SK-N-SH (cell line): ENCODE results near the gene SORCS3. TPM values are rescaled to one million over a fixed set of nuclear protein-coding genes. Genes with fewer than 3 reads are reported as not detected.

Experiments used
- CTCF ChIA-PET: fragments of 300-600, 350-600 bp; formaldehyde crosslinking; extraction: SDS; loops from one replicate; lab custom pipeline; 2021; lab: Yijun Ruan, JAX
- POLR2A ChIA-PET: fragments of 350-600 bp; sonication (Branson Sonifier 250); formaldehyde crosslinking; extraction: SDS; loops from one replicate; lab custom pipeline; 2020; ENCODE audit warnings: antibody characterized with exemption, inconsistent platforms; lab: Yijun Ruan, JAX
- DNase-seq: peaks from one replicate; pipeline ENCODE4 v3.0.0; 2012
- H2AFZ ChIP-seq: fragments of 200-600 bp; sonication (generic); 2 replicates; pipeline ENCODE4 v1.8.1; 2016; ENCODE audit warnings: antibody characterized with exemption, mild to moderate bottlenecking, low read depth
- H3F3A ChIP-seq: fragments of 200-600 bp; sonication (generic); replicated peaks from 2 replicates; pipeline ENCODE3; 2016; ENCODE audit warnings: antibody characterized with exemption, mild to moderate bottlenecking; ENCODE audit not compliant: insufficient read depth
- H3K27ac ChIP-seq, 2 experiments: fragments of 200-500 bp in 1 of 2; fragments of 200-600 bp in 1 of 2; sonication (Bioruptor generic) in 1 of 2; sonication (generic), shearing (Covaris generic) in 1 of 2; 2 replicates each; pipeline versions ENCODE4 v1.5.1 to v1.6.1; 2014 to 2016; ENCODE audit warnings: low read depth in 2 of 2, inconsistent platforms in 1 of 2, low read length in 1 of 2, mild to moderate bottlenecking in 1 of 2, mixed read lengths in 1 of 2
- H3K27me3 ChIP-seq: fragments of 200-600 bp; sonication (generic), shearing (Covaris generic); 2 replicates; pipeline ENCODE4 v1.6.1; 2016; ENCODE audit warnings: mixed run types; ENCODE audit not compliant: insufficient read depth
- H3K36me3 ChIP-seq, 2 experiments: fragments of 200-500 bp in 1 of 2; fragments of 200-600 bp in 1 of 2; sonication (Bioruptor generic) in 1 of 2; sonication (generic) in 1 of 2; replicated peaks in 1 of 2; 2 replicates each; pipeline versions ENCODE3 to v1.5.1; 2014 to 2016; ENCODE audit warnings: low read length in 1 of 2, mild to moderate bottlenecking in 1 of 2; ENCODE audit not compliant: insufficient read depth in 2 of 2, control insufficient read depth in 1 of 2
- H3K4me1 ChIP-seq, 2 experiments: fragments of 200-500 bp in 1 of 2; fragments of 200-600 bp in 1 of 2; sonication (Bioruptor generic) in 1 of 2; sonication (generic), shearing (Covaris generic) in 1 of 2; 2 replicates each; pipeline versions ENCODE4 v1.5.1 to v1.6.1; 2014 to 2016; ENCODE audit warnings: low read depth in 1 of 2, low read length in 1 of 2, mixed run types in 1 of 2; ENCODE audit not compliant: insufficient read depth in 2 of 2, control insufficient read depth in 1 of 2
- H3K4me2 ChIP-seq: fragments of 200-600 bp; sonication (generic), shearing (Covaris generic); 2 replicates; pipeline ENCODE4 v1.6.1; 2017; ENCODE audit warnings: mixed run types
- H3K4me3 ChIP-seq, 2 experiments: fragments of 200-500 bp in 1 of 2; fragments of 200-600 bp in 1 of 2; sonication (Bioruptor generic) in 1 of 2; sonication (generic), shearing (Covaris generic) in 1 of 2; 2 replicates each; pipeline versions ENCODE4 v1.5.1 to v1.8.1; 2014 to 2016; ENCODE audit warnings: low read depth in 2 of 2, inconsistent platforms in 1 of 2, low read length in 1 of 2, mild to moderate bottlenecking in 1 of 2, mixed read lengths in 1 of 2, moderate library complexity in 1 of 2
- H3K79me2 ChIP-seq: fragments of 200-600 bp; sonication (generic); 2 replicates; pipeline ENCODE4 v1.8.1; 2017; ENCODE audit warnings: mild to moderate bottlenecking; ENCODE audit not compliant: insufficient read depth
- H3K9ac ChIP-seq: fragments of 200-600 bp; sonication (generic); 2 replicates; pipeline ENCODE4 v1.6.1; 2017; ENCODE audit warnings: mixed run types
- H3K9me2 ChIP-seq: fragments of 200-600 bp; sonication (generic); 2 replicates; pipeline ENCODE4 v1.6.1; 2017; ENCODE audit warnings: mixed run types
- H3K9me3 ChIP-seq: fragments of 200-600 bp; sonication (generic); 2 replicates; pipeline ENCODE4 v1.6.1; 2017; ENCODE audit warnings: mixed run types, mild to moderate bottlenecking, moderate library complexity
- H4K20me1 ChIP-seq: fragments of 200-600 bp; sonication (generic); 2 replicates; pipeline ENCODE4 v1.6.1; 2017; ENCODE audit warnings: mild to moderate bottlenecking, mixed run types; ENCODE audit not compliant: insufficient read depth
- CHD2 ChIP-seq: fragments of 150-350 bp; IDR thresholded peaks from 2 replicates; pipeline ENCODE4 v1.6.1; 2018; ENCODE audit warnings: low read length; ENCODE audit not compliant: partially characterized antibody
- EP300 ChIP-seq, 2 experiments: IDR thresholded peaks; 2 replicates each; pipeline versions ENCODE4 v1.4.0 to v1.6.1; 2012; ENCODE audit warnings: borderline replicate concordance in 1 of 2, low read depth in 1 of 2, low read length in 1 of 2
- EZH2phosphoT487 ChIP-seq: fragments of 200-600 bp; sonication (generic); IDR thresholded peaks from 2 replicates; pipeline ENCODE4 v1.6.1; 2017; ENCODE audit warnings: low read depth, mixed run types, mild to moderate bottlenecking, antibody characterized with exemption, moderate library complexity, borderline replicate concordance
- FOXJ3 ChIP-seq: sonication (generic); formaldehyde crosslinking; IDR thresholded peaks from 2 replicates; pipeline ENCODE4 v1.5.1; 2020; ENCODE audit warnings: mild to moderate bottlenecking, missing genetic modification reagents
- FOXM1 ChIP-seq: IDR thresholded peaks from 2 replicates; pipeline ENCODE4 v1.4.0; 2012; ENCODE audit warnings: low read depth, mild to moderate bottlenecking
- GABPA ChIP-seq: IDR thresholded peaks from 2 replicates; pipeline ENCODE4 v1.4.0; 2012; ENCODE audit warnings: low read depth, mild to moderate bottlenecking
- GATA2 ChIP-seq: sonication (generic); formaldehyde crosslinking; IDR thresholded peaks from 2 replicates; pipeline ENCODE4 v1.5.0; 2020; ENCODE audit warnings: mild to moderate bottlenecking, missing genetic modification reagents
- MXI1 ChIP-seq: IDR thresholded peaks from 2 replicates; pipeline ENCODE4 v1.6.1; 2012; ENCODE audit warnings: mild to moderate bottlenecking, low read depth, low read length, improper control_type of control experiment
- RAD21 ChIP-seq: IDR thresholded peaks from 2 replicates; pipeline ENCODE4 v1.6.1; 2012; ENCODE audit warnings: mild to moderate bottlenecking, low read length
- RCOR1 ChIP-seq: fragments of 150-350 bp; IDR thresholded peaks from 2 replicates; pipeline ENCODE4 v1.6.1; 2017; ENCODE audit warnings: antibody characterized with exemption, low read length
- SMC3 ChIP-seq: IDR thresholded peaks from 2 replicates; pipeline ENCODE4 v1.6.1; 2012; ENCODE audit warnings: low read depth, low read length, improper control_type of control experiment
- TAF1 ChIP-seq: IDR thresholded peaks from 2 replicates; pipeline ENCODE4 v1.6.1; 2012; ENCODE audit warnings: low read depth, mild to moderate bottlenecking, low read length, moderate library complexity, borderline replicate concordance
- TCF12 ChIP-seq: IDR thresholded peaks from 2 replicates; pipeline ENCODE4 v1.4.0; 2012
- USF2 ChIP-seq: fragments of 150-350 bp; IDR thresholded peaks from 2 replicates; pipeline ENCODE4 v1.6.1; 2017; ENCODE audit warnings: antibody characterized with exemption, low read length, low read depth, borderline replicate concordance
- WGBS: methylation state at CpG from one replicate; pipeline ENCODE4 v1.1.6; 2017; ENCODE audit warnings: low lambda C conversion rate; 5-methylcytosine and 5-hydroxymethylcytosine counted together
- polyA plus RNA-seq, 3 experiments: library from polyadenylated mRNA; depleted of rRNA; stranded (reverse); fragments of >200 nt; gene quantifications; 2 replicates each; pipeline ENCODE4 v1.2.3, GENCODE V29; 2012
- TF ChIP-seq, protein P1 (sequence below): IDR thresholded peaks from 2 replicates; pipeline ENCODE4 v1.4.0; 2012; ENCODE audit warnings: low read depth
- TF ChIP-seq, protein P2 (sequence below): IDR thresholded peaks from 2 replicates; pipeline ENCODE4 v1.6.1; 2012; ENCODE audit warnings: mild to moderate bottlenecking, low read depth, low read length, moderate library complexity
- TF ChIP-seq, protein P3 (sequence below): fragments of 150-350 bp; IDR thresholded peaks from 2 replicates; pipeline ENCODE4 v1.6.1; 2016; ENCODE audit warnings: mild to moderate bottlenecking, low read depth, low read length

The SORCS3 gene
- polyA plus RNA-seq, 1 of the 3 experiments (the other 2 are of a cell fraction): not detected

GRCh38 chr10:104867966-104868598 is 227.0 kb downstream of the SORCS3 start:
- no peak for DNase-seq
- 27% methylated on average over 5 of the region's 6 CpGs for WGBS
- Histone ChIP-seq H3K9me2 (no peaks in the 10 kb centered on the region), H4K20me1 (no peaks in the 10 kb centered on the region), H3K9me3 (no peaks in the 10 kb centered on the region), H2AFZ (no peak overlapping the region), H3K4me1 (no peaks in the 10 kb centered on the region), H3K4me3 (no peak overlapping the region), H3K79me2 (no peaks in the 10 kb centered on the region), H3K9ac (no peak overlapping the region), H3K36me3 (no peaks in the 10 kb centered on the region), H3K27ac (no peak overlapping the region), H3K27me3 (no peaks in the 10 kb centered on the region), H3K4me2 (no peak overlapping the region), H3F3A (no peaks in the 10 kb centered on the region)
- TF ChIP-seq RAD21 (no peak), GATA2 (CRISPR knock-in tag) (no peak), GABPA (no peak), TAF1 (no peak), CHD2 (no peak)
- ChIA-PET CTCF (interaction anchor here (1.3 kb wide), 1 partner anchor 58 kb away, joined by 3 read pairs; no protein-coding TSS in a partner anchor), POLR2A (no interaction called here)

DNA sequence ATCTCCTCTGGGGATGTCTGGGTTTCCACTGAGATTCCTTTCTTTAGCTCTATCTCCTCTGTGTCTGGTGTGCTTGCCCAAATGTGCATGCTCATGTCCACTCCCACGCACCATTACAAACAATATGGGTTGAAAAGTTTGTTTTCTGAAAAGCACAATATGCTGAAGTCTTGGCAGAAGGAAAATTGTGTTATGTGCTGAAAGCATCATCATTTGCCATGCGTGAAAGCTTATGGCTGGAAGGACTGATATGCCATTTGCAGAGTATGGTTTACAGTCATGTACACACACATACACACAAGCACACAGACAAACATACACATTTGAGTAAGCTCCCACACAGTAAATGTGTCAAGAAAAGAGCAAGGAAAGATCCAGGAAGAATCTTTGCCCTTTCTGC is 231.6 kb downstream of the SORCS3 start:
- no peak overlapping the region for H3K27ac ChIP-seq
- no peaks in the 10 kb centered on the region for H3K36me3 ChIP-seq
- H3K9me2 ChIP-seq: no peaks in the 10 kb centered on the region
- H3K27me3 ChIP-seq: no peaks in the 10 kb centered on the region
- no peak for DNase-seq
- no peak overlapping the region for H3K4me3 ChIP-seq
- H3K4me1 ChIP-seq: no peaks in the 10 kb centered on the region
- no peaks in the 10 kb centered on the region for H3F3A ChIP-seq
- no peak overlapping the region for H3K4me2 ChIP-seq
- no peak overlapping the region for H2AFZ ChIP-seq
- POLR2A ChIA-PET: no interaction called here
- 30% methylated on average over 2 of the region's 2 CpGs for WGBS
- H4K20me1 ChIP-seq: no peaks in the 10 kb centered on the region
- H3K9me3 ChIP-seq: no peaks in the 10 kb centered on the region
- H3K79me2 ChIP-seq: no peaks in the 10 kb centered on the region
- no peak for TF ChIP-seq FOXJ3 (CRISPR knock-in tag)
- TF ChIP-seq, protein P1, sequence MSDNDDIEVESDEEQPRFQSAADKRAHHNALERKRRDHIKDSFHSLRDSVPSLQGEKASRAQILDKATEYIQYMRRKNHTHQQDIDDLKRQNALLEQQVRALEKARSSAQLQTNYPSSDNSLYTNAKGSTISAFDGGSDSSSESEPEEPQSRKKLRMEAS: no peak
- TF ChIP-seq EZH2phosphoT487: no peak
- no peak overlapping the region for H3K9ac ChIP-seq
- CTCF ChIA-PET: no interaction called here

DNA sequence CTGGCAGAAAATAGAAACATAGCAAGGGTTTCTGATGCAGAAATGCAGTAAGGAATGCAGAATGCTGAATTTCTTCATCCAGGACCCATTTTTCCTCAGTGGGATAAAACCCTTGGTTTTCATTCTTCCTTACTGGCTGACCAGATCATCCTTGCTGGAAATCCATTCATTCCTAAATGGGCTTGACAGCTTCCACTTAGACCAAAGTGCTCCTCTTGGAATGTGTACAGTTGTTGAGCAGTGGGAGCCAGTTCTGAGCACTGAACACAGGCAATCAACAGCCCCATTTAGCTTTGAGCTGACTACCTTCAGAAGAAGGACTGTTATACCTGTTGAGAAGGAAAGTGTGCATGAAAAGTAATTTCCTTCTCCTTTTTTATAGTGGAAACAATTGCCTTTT is 232.1 kb downstream of the SORCS3 start:
- Histone ChIP-seq H4K20me1 (no peaks in the 10 kb centered on the region), H3K27me3 (no peaks in the 10 kb centered on the region), H3F3A (no peaks in the 10 kb centered on the region), H3K27ac (no peak overlapping the region), H3K79me2 (no peaks in the 10 kb centered on the region), H3K4me3 (no peak overlapping the region), H3K9me3 (no peaks in the 10 kb centered on the region), H3K9ac (no peak overlapping the region), H3K36me3 (no peaks in the 10 kb centered on the region), H3K4me1 (no peaks in the 10 kb centered on the region), H3K4me2 (no peak overlapping the region), H2AFZ (no peak overlapping the region), H3K9me2 (no peaks in the 10 kb centered on the region)
- ChIA-PET POLR2A (no interaction called here), CTCF (no interaction called here)
- no peak for DNase-seq
- TF ChIP-seq SMC3 (no peak), RCOR1 (no peak), FOXM1 (no peak), MXI1 (no peak), USF2 (no peak), FOXJ3 (CRISPR knock-in tag) (no peak), TCF12 (no peak), EP300 (IDR thresholded peaks at IDR 0.05; ENCODE audit: borderline replicate concordance in 1 of 2, low read depth in 1 of 2, low read length in 1 of 2) (no peak)
- TF ChIP-seq, protein P2, sequence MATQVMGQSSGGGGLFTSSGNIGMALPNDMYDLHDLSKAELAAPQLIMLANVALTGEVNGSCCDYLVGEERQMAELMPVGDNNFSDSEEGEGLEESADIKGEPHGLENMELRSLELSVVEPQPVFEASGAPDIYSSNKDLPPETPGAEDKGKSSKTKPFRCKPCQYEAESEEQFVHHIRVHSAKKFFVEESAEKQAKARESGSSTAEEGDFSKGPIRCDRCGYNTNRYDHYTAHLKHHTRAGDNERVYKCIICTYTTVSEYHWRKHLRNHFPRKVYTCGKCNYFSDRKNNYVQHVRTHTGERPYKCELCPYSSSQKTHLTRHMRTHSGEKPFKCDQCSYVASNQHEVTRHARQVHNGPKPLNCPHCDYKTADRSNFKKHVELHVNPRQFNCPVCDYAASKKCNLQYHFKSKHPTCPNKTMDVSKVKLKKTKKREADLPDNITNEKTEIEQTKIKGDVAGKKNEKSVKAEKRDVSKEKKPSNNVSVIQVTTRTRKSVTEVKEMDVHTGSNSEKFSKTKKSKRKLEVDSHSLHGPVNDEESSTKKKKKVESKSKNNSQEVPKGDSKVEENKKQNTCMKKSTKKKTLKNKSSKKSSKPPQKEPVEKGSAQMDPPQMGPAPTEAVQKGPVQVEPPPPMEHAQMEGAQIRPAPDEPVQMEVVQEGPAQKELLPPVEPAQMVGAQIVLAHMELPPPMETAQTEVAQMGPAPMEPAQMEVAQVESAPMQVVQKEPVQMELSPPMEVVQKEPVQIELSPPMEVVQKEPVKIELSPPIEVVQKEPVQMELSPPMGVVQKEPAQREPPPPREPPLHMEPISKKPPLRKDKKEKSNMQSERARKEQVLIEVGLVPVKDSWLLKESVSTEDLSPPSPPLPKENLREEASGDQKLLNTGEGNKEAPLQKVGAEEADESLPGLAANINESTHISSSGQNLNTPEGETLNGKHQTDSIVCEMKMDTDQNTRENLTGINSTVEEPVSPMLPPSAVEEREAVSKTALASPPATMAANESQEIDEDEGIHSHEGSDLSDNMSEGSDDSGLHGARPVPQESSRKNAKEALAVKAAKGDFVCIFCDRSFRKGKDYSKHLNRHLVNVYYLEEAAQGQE: no peak
- TF ChIP-seq, protein P3, sequence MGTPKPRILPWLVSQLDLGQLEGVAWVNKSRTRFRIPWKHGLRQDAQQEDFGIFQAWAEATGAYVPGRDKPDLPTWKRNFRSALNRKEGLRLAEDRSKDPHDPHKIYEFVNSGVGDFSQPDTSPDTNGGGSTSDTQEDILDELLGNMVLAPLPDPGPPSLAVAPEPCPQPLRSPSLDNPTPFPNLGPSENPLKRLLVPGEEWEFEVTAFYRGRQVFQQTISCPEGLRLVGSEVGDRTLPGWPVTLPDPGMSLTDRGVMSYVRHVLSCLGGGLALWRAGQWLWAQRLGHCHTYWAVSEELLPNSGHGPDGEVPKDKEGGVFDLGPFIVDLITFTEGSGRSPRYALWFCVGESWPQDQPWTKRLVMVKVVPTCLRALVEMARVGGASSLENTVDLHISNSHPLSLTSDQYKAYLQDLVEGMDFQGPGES: no peak
